HL-60 (cell line): ENCODE data around the gene SMAD6.

Experiments used
- DNase-seq, 2 experiments: peaks; one replicate each; pipeline ENCODE4 v3.0.0-alpha.2; 2010 to 2020; ENCODE audit warnings: low read depth in 1 of 2, low spot score in 1 of 2
- H3K27ac ChIP-seq: fragments of 250-450 bp; sonication (Bioruptor Pico); replicated peaks from 2 replicates; pipeline ENCODE4 v1.5.1; 2020; ENCODE audit warnings: mild to moderate bottlenecking, moderate library complexity
- H3K27me3 ChIP-seq: fragments of 250-450 bp; sonication (Bioruptor Pico); 2 replicates; pipeline ENCODE4 v1.5.1; 2021; ENCODE audit warnings: mild to moderate bottlenecking, moderate library complexity; ENCODE audit not compliant: insufficient read depth, poor library complexity, severe bottlenecking
- H3K4me3 ChIP-seq: replicated peaks from 2 replicates; pipeline ENCODE4 v1.5.1; 2011; ENCODE audit warnings: mild to moderate bottlenecking, control low read depth, low read length; ENCODE audit not compliant: insufficient read depth
- GABPA ChIP-seq: IDR thresholded peaks from 2 replicates; pipeline ENCODE4 v1.6.1; 2012; ENCODE audit warnings: low read depth
- POLR2AphosphoS5 ChIP-seq: IDR thresholded peaks from 2 replicates; pipeline ENCODE4 v1.6.1; 2012; ENCODE audit warnings: low read depth
- REST ChIP-seq: IDR thresholded peaks from 2 replicates; pipeline ENCODE4 v1.6.1; 2012; ENCODE audit warnings: low read depth; ENCODE audit not compliant: insufficient replicate concordance
- SPI1 ChIP-seq: IDR thresholded peaks from 2 replicates; pipeline ENCODE4 v1.6.1; 2012; ENCODE audit warnings: low read depth, mild to moderate bottlenecking, borderline replicate concordance
- TF ChIP-seq, protein P1 (sequence below): IDR thresholded peaks from one replicate; pipeline ENCODE4 v1.5.1; 2011; ENCODE audit warnings: low read length, control low read depth, inconsistent platforms; ENCODE audit not compliant: insufficient read depth

The SMAD6 gene

DNA sequence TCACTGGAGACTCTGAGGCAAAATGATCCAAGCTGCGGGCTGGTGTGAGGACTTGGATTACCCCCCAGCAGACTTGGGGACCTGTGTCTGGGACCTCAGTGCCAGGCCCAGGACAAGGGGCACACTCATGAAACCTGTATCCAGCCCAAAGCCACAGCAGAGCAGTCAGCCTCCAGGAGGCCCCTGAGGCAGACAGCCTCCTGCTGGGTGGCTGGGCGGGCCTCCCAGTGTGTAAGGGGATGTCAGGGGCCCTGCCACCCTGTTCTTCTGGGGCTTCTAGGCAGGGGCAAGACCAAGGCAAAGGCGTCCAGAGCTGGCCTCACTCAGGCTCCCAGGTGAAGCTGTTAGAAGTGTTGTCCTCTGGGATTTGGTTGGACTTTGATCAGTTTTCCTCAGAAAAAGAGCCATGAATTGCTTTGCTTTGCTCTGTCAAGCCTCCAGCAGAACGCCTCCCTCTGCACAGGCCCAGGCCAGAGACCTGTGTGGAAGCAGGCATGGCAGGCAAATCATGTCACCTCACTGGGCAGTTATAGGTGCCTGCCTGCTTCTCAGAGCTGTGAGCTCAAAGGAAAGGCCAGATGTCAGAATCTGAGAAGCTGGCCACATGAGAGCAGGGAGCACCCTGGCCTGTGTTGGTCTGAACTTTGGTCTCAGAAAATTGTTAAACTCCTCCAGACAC lies 77.4 kb downstream of the SMAD6 start:
- no peak overlapping the region for H3K4me3 ChIP-seq
- no peak overlapping the region for H3K27ac ChIP-seq
- TF ChIP-seq GABPA (no peak), REST (no peak), SPI1 (no peak), POLR2AphosphoS5 (no peak)
- TF ChIP-seq, protein P1, sequence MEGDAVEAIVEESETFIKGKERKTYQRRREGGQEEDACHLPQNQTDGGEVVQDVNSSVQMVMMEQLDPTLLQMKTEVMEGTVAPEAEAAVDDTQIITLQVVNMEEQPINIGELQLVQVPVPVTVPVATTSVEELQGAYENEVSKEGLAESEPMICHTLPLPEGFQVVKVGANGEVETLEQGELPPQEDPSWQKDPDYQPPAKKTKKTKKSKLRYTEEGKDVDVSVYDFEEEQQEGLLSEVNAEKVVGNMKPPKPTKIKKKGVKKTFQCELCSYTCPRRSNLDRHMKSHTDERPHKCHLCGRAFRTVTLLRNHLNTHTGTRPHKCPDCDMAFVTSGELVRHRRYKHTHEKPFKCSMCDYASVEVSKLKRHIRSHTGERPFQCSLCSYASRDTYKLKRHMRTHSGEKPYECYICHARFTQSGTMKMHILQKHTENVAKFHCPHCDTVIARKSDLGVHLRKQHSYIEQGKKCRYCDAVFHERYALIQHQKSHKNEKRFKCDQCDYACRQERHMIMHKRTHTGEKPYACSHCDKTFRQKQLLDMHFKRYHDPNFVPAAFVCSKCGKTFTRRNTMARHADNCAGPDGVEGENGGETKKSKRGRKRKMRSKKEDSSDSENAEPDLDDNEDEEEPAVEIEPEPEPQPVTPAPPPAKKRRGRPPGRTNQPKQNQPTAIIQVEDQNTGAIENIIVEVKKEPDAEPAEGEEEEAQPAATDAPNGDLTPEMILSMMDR = no peak
- DNase-seq = no peak
- no peaks in the 10 kb centered on the region for H3K27me3 ChIP-seq

GRCh38 chr15:66780172-66780972 lies 78.3 kb downstream of the SMAD6 start:
- no peaks in the 10 kb centered on the region for H3K27me3 ChIP-seq
- no peak for DNase-seq
- no peak for TF ChIP-seq SPI1
- no peak for TF ChIP-seq GABPA
- TF ChIP-seq POLR2AphosphoS5 = no peak
- TF ChIP-seq, protein P1 = no peak
- no peak for TF ChIP-seq REST
- H3K27ac ChIP-seq = no peak overlapping the region
- no peak overlapping the region for H3K4me3 ChIP-seq

GRCh38 chr15:66780973-66781718 lies 79.1 kb downstream of the SMAD6 start:
- H3K27ac ChIP-seq = no peak overlapping the region
- no peak for DNase-seq

More at GRCh38 chr15:66780973-66781718, 79.1 kb downstream of the SMAD6 start:
- Histone ChIP-seq H3K27me3 (no peaks in the 10 kb centered on the region), H3K4me3 (no peak overlapping the region)
- no peak for TF ChIP-seq SPI1
- no peak for TF ChIP-seq POLR2AphosphoS5
- TF ChIP-seq GABPA = no peak
- TF ChIP-seq REST = no peak
